OCI-LY7 (cell line): ENCODE data around the gene SERPINE2. TPM values are rescaled to one million over a fixed set of nuclear protein-coding genes. Genes with fewer than 3 reads are reported as not detected.

Source experiments
- BruUV-seq: library from RNA; stranded (reverse); fragments of 400-500 nt; replicated peaks from 2 replicates; lab custom pipeline; 2021; lab: Mats Ljungman, UMichigan
- CTCF ChIA-PET: fragments of 300-600 bp; sonication (Branson Sonifier 250); formaldehyde crosslinking; loops from one replicate; lab custom pipeline; 2022; ENCODE audit warnings: antibody characterized with exemption; ENCODE audit not compliant: unreplicated experiment; lab: Charles Lee
- POLR2A ChIA-PET: fragments of 300-600 bp; sonication (Branson Sonifier 250); formaldehyde crosslinking; loops from one replicate; lab custom pipeline; 2022; ENCODE audit warnings: antibody characterized with exemption; lab: Charles Lee
- DNase-seq: peaks from one replicate; pipeline ENCODE4 v3.0.0-alpha.2; 2015; ENCODE audit warnings: low spot score
- H2AFZ ChIP-seq: fragments of 200-600 bp; sonication (generic), shearing (Covaris generic); 2 replicates; pipeline ENCODE4 v1.6.1; 2014; ENCODE audit warnings: mild to moderate bottlenecking, antibody characterized with exemption, low read length, moderate library complexity
- H3K27ac ChIP-seq: fragments of 200-600 bp; sonication (generic); 2 replicates; pipeline ENCODE4 v1.5.1; 2014; ENCODE audit warnings: mixed run types, low read depth, mild to moderate bottlenecking, moderate library complexity, low read length, inconsistent platforms; ENCODE audit not compliant: poor library complexity, severe bottlenecking
- H3K36me3 ChIP-seq: fragments of 200-600 bp; sonication (generic); 2 replicates; pipeline ENCODE4 v1.6.1; 2014; ENCODE audit warnings: mild to moderate bottlenecking, antibody characterized with exemption, low read length, moderate library complexity, mixed read lengths; ENCODE audit not compliant: insufficient read depth
- H3K4me1 ChIP-seq: fragments of 200-600 bp; sonication (generic); 2 replicates; pipeline ENCODE4 v1.5.1; 2014; ENCODE audit warnings: mild to moderate bottlenecking, low read length; ENCODE audit not compliant: insufficient read depth, poor library complexity, severe bottlenecking
- H3K4me2 ChIP-seq: fragments of 200-600 bp; sonication (generic); 2 replicates; pipeline ENCODE4 v1.6.1; 2014; ENCODE audit warnings: mild to moderate bottlenecking, low read length
- H3K4me3 ChIP-seq: fragments of 200-600 bp; sonication (generic); 2 replicates; pipeline ENCODE4 v1.5.1; 2014; ENCODE audit warnings: mild to moderate bottlenecking, low read depth, low read length; ENCODE audit not compliant: poor library complexity, severe bottlenecking
- H3K79me2 ChIP-seq: fragments of 200-600 bp; sonication (generic); 2 replicates; pipeline ENCODE4 v1.6.1; 2016; ENCODE audit warnings: low read depth, mild to moderate bottlenecking, low read length, moderate library complexity, mixed read lengths; ENCODE audit not compliant: insufficient read depth
- H3K9me2 ChIP-seq: fragments of 200-600 bp; sonication (generic); 2 replicates; pipeline ENCODE4 v1.6.1; 2016; ENCODE audit warnings: mild to moderate bottlenecking, low read length, mixed read lengths; ENCODE audit not compliant: insufficient read depth
- H3K9me3 ChIP-seq: fragments of 200-600 bp; sonication (generic); 2 replicates; pipeline ENCODE4 v1.6.1; 2014; ENCODE audit warnings: mild to moderate bottlenecking, mixed run types, low read length, mixed read lengths
- H4K20me1 ChIP-seq: fragments of 200-600 bp; sonication (generic); 2 replicates; pipeline ENCODE4 v1.6.1; 2014; ENCODE audit warnings: mild to moderate bottlenecking, antibody characterized with exemption, low read length, moderate library complexity, mixed read lengths; ENCODE audit not compliant: insufficient read depth
- CTCF ChIP-seq: fragments of 200-600 bp; sonication (generic); conservative IDR thresholded peaks from 2 replicates; pipeline ENCODE4 v1.5.1; 2014; ENCODE audit warnings: mild to moderate bottlenecking, antibody characterized with exemption, low read length, moderate library complexity, mixed read lengths
- EZH2phosphoT487 ChIP-seq: fragments of 200-600 bp; sonication (generic); IDR thresholded peaks from 2 replicates; pipeline ENCODE4 v1.6.1; 2018; ENCODE audit warnings: low read depth, borderline replicate concordance, mild to moderate bottlenecking, mixed run types, antibody characterized with exemption, low read length, moderate library complexity, mixed read lengths
- intact Hi-C: fragments of 100-400 bp; cut with micrococcal nuclease; formaldehyde crosslinking; loops from one replicate; pipeline ENCODE4 v1.10.0; 2022; ENCODE audit not compliant: unreplicated experiment
- total RNA-seq, 2 experiments: library from RNA; depleted of rRNA in 1 of 2; stranded (reverse); fragments of >200 nt in 1 of 2; shearing (Covaris generic) in 1 of 2; gene quantifications; 2 replicates each; pipeline ENCODE4 v1.2.3, GENCODE V29; 2014 to 2022

Gene SERPINE2
- total RNA-seq, 2 experiments from 2014 or later = not detected

DNA sequence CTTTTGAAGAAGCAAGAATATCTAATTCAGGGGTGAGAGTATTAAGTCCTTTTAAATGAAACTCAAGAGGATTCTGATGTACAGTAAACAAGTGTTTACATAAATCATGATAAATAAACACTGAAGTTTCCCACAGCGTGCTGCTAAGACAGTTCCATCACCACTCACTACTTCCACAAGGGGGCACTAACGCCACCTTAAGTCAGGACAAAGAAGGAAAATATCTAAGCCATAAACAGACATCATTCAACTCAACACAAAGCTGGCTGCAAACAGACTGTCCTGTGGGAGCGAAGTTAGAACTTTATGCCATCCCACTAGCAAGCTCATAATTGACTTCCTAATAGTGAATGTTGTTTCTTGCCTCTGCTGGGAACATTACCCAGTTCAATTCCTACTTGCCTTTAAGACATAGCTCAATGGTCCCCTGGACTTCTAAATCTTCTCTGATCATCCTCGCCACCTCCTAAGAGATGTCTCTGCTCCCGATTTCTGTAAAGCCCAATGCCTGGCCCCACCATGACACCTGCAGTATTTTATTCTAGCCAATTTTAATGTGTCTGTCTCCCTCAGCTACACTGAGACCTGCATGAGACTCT lies 45.4 kb downstream of the SERPINE2 start:
- peak; percentile 74 for DNase-seq
- no peaks in the 10 kb centered on the region for H3K4me1 ChIP-seq
- H4K20me1 ChIP-seq = no peaks in the 10 kb centered on the region
- H3K9me2 ChIP-seq = no peaks in the 10 kb centered on the region
- TF ChIP-seq EZH2phosphoT487 (no peak), CTCF (peak; percentile 93)
- intact Hi-C loops = loop anchor here (1.0 kb wide), 1 partner anchor 291 kb away; no protein-coding TSS in a partner anchor
- H3K36me3 ChIP-seq = no peaks in the 10 kb centered on the region
- H3K4me3 ChIP-seq = no peak overlapping the region
- no TSS peak for BruUV-seq
- H3K9me3 ChIP-seq = no peaks in the 10 kb centered on the region
- H2AFZ ChIP-seq = no peak overlapping the region
- ChIA-PET CTCF (interaction anchor here (0.5 to 1.6 kb wide), 5 partner anchors 11 to 340 kb away, joined by 3 to 5 read pairs (median 4); no protein-coding TSS in a partner anchor), POLR2A (interaction anchor here (0.7 to 1.7 kb wide), 6 partner anchors 17 to 933 kb away, joined by 3 to 7 read pairs (median 3); no protein-coding TSS in a partner anchor)
- no peak overlapping the region for H3K27ac ChIP-seq
- H3K4me2 ChIP-seq = no peak overlapping the region
- no peaks in the 10 kb centered on the region for H3K79me2 ChIP-seq

- Histone ChIP-seq H3K9me3 (no peaks in the 10 kb centered on the region), H3K9me2 (no peaks in the 10 kb centered on the region), H3K79me2 (no peaks in the 10 kb centered on the region), H3K4me2 (no peak overlapping the region), H3K4me3 (no peak overlapping the region), H4K20me1 (no peaks in the 10 kb centered on the region), H3K36me3 (no peaks in the 10 kb centered on the region), H3K4me1 (no peaks in the 10 kb centered on the region), H2AFZ (no peak overlapping the region), H3K27ac (no peak overlapping the region)
- no TSS peak for BruUV-seq
- intact Hi-C loops = no loop called here
- no peak for DNase-seq
- ChIA-PET POLR2A (no interaction called here), CTCF (no interaction called here)
- TF ChIP-seq EZH2phosphoT487 = no peak
- TF ChIP-seq CTCF = no peak
Observed at GRCh38 chr2:223991611-223992010, 47.5 kb downstream of the SERPINE2 start.

DNA sequence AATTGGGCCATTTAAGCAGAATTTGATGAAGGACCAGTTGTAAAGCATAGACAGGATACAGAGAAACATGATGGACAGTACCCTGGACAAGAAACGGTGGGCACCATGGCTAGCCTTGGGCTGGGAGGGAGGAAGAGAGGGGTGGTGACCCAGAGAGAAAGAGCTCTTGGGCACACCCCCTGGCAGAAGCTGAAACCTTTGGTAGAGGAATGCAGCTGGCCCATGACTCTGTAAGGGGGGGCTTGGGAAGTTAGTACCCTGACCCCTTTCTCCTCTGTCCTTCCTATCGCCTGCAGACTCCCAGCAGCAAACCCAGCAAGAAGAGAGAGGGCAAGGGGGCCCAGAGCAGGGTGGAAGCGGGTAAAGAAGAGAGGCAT lies 49.2 kb downstream of the SERPINE2 start:
- H3K36me3 ChIP-seq = no peaks in the 10 kb centered on the region
- no peak overlapping the region for H3K4me3 ChIP-seq
- POLR2A ChIA-PET = no interaction called here
- intact Hi-C loops = no loop called here
- H3K79me2 ChIP-seq = no peaks in the 10 kb centered on the region
- CTCF ChIA-PET = no interaction called here
- no peaks in the 10 kb centered on the region for H3K9me2 ChIP-seq
- TF ChIP-seq EZH2phosphoT487 (no peak), CTCF (no peak)
- DNase-seq = no peak
- H3K9me3 ChIP-seq = no peaks in the 10 kb centered on the region
- no peak overlapping the region for H2AFZ ChIP-seq
- H3K27ac ChIP-seq = no peak overlapping the region
- BruUV-seq = no TSS peak
- no peak overlapping the region for H3K4me2 ChIP-seq
- H3K4me1 ChIP-seq = no peaks in the 10 kb centered on the region
- no peaks in the 10 kb centered on the region for H4K20me1 ChIP-seq
